ENCODE measurements around the gene PRKN. TPM values are rescaled to one million over a fixed set of nuclear protein-coding genes. Genes with fewer than 3 reads are reported as not detected.

Gene PRKN
- total RNA-seq, 1 experiment from 2014 or later = 2.0 TPM

GRCh38 chr6:162369091-162369490 lies 358.5 kb downstream of the PRKN start:
- Histone ChIP-seq H3K27me3 (ENCODE audit: insufficient read depth, low read length) (no peaks in the 10 kb centered on the region), H3K9me3 (ENCODE audit: control insufficient read depth, low read depth, low read length) (no peaks in the 10 kb centered on the region), H3K56ac (ENCODE audit: insufficient read length, low read depth, low read length) (no peak overlapping the region), H3K23me2 (ENCODE audit: insufficient read length, low read depth, low read length, poor library complexity, severe bottlenecking) (no peaks in the 10 kb centered on the region), H2BK20ac (ENCODE audit: low read depth, low read length, poor library complexity, severe bottlenecking) (no peak overlapping the region), H4K5ac (ENCODE audit: insufficient read length, low read depth, low read length) (no peak overlapping the region), H4K91ac (ENCODE audit: insufficient read length, low read depth, low read length) (no peak overlapping the region), H3K27ac (ENCODE audit: insufficient read length, low read depth, low read length) (no peak overlapping the region), H3K79me2 (ENCODE audit: insufficient read depth, low read length) (no peaks in the 10 kb centered on the region), H3K23ac (ENCODE audit: insufficient read length, low read depth, low read length) (no peak overlapping the region), H2BK12ac (ENCODE audit: insufficient read length, low read depth, low read length) (no peak overlapping the region), H2BK15ac (ENCODE audit: low read depth, low read length) (no peak overlapping the region), H4K8ac (replicated peaks; ENCODE audit: insufficient read length, low read depth, low read length) (no peak overlapping the region), H3K4me2 (ENCODE audit: insufficient read depth, insufficient read length, low read length) (no peak overlapping the region), H3K4me1 (ENCODE audit: insufficient read depth, low read length) (no peaks in the 10 kb centered on the region), H2BK120ac (ENCODE audit: low read depth, low read length, poor library complexity, severe bottlenecking) (no peak overlapping the region), H2AFZ (ENCODE audit: low read length) (no peak overlapping the region), H2BK5ac (ENCODE audit: insufficient read length, low read length) (no peak overlapping the region), H3K18ac (ENCODE audit: insufficient read length, low read depth, low read length) (no peak overlapping the region), H3K4ac (ENCODE audit: low read depth, low read length) (no peak overlapping the region), H4K20me1 (ENCODE audit: control insufficient read depth, insufficient read depth, insufficient read length) (no peaks in the 10 kb centered on the region), H3K79me1 (ENCODE audit: insufficient read depth, low read depth, low read length, poor library complexity, severe bottlenecking) (no peaks in the 10 kb centered on the region), H3T11ph (ENCODE audit: low read length) (no peak overlapping the region), H3K9ac (ENCODE audit: extremely low read depth, insufficient read length, low read length) (no peak overlapping the region), H3K14ac (ENCODE audit: insufficient read depth, low read length) (no peak overlapping the region), H2AK5ac (ENCODE audit: insufficient read length, low read length) (no peak overlapping the region)
- Mint-ChIP-seq H3K4me1 (peaks cover 8 to 9% of the 10 kb centered on the region in 2 experiments), H3K36me3 (ENCODE audit: insufficient read depth in 1 of 3, low read depth in 3 of 3) (no peaks in the 10 kb centered on the region), H3K27ac (no peak overlapping the region), H3K9me3 (no peaks in the 10 kb centered on the region), H3K27me3 (ENCODE audit: low read depth) (no peaks in the 10 kb centered on the region), H3K4me3 (no peak overlapping the region)
- no CpG with 5 or more reads among the region's 2 CpGs for WGBS (ENCODE audit: extremely low coverage, insufficient read length, low lambda C conversion rate)
- TF ChIP-seq, protein P1, sequence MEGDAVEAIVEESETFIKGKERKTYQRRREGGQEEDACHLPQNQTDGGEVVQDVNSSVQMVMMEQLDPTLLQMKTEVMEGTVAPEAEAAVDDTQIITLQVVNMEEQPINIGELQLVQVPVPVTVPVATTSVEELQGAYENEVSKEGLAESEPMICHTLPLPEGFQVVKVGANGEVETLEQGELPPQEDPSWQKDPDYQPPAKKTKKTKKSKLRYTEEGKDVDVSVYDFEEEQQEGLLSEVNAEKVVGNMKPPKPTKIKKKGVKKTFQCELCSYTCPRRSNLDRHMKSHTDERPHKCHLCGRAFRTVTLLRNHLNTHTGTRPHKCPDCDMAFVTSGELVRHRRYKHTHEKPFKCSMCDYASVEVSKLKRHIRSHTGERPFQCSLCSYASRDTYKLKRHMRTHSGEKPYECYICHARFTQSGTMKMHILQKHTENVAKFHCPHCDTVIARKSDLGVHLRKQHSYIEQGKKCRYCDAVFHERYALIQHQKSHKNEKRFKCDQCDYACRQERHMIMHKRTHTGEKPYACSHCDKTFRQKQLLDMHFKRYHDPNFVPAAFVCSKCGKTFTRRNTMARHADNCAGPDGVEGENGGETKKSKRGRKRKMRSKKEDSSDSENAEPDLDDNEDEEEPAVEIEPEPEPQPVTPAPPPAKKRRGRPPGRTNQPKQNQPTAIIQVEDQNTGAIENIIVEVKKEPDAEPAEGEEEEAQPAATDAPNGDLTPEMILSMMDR (conservative IDR thresholded peaks at IDR 0.05) = no peak
- DNase-seq = no peak
